HG03460 (cell line): ENCODE data around the gene ABCA12.
"Not testable (repeated sequence)": the region's sequence is repeated elsewhere in the genome, so short reads cannot be mapped to it uniquely, and the experiment has no call there.

ENCODE experiments used
- ATAC-seq: cut with Tn5 transposase; IDR thresholded peaks from one replicate; pipeline ENCODE4 v1.9.1; 2021; ENCODE audit not compliant: unreplicated experiment

Gene ABCA12

GRCh38 chr2:215138479-215138878 lies at the start of gene ABCA12:
Gene ABCA12, minus strand, starts transcription at chr2:215138626. Its CDS starts 418 bp downstream, at chr2:215138208.
- ATAC-seq = no peak

- no peak for ATAC-seq
These were observed 49.7 kb upstream of the ABCA12 start for GRCh38 chr2:215188078-215188477.

GRCh38 chr2:215186021-215186420 lies 47.6 kb upstream of the ABCA12 start:
- no peak for ATAC-seq

GRCh38 chr2:215178121-215178520 lies 39.7 kb upstream of the ABCA12 start:
- ATAC-seq = no peak

- ATAC-seq = no peak
These were observed 33.4 kb upstream of the ABCA12 start for GRCh38 chr2:215171796-215172195.

- no peak for ATAC-seq
These were observed 32.7 kb upstream of the ABCA12 start for GRCh38 chr2:215171151-215171550.

GRCh38 chr2:215166505-215166904 lies 28.1 kb upstream of the ABCA12 start:
- not testable (repeated sequence) for ATAC-seq

GRCh38 chr2:215163319-215163718 lies 24.9 kb upstream of the ABCA12 start:
- not testable (repeated sequence) for ATAC-seq

GRCh38 chr2:215161301-215161829 lies 22.9 kb upstream of the ABCA12 start:
- no peak for ATAC-seq

GRCh38 chr2:215160081-215160480 lies 21.7 kb upstream of the ABCA12 start:
- no peak for ATAC-seq

GRCh38 chr2:215156453-215156852 lies 18.0 kb upstream of the ABCA12 start:
- no peak for ATAC-seq

GRCh38 chr2:215149894-215150293 lies 11.5 kb upstream of the ABCA12 start:
- no peak for ATAC-seq

GRCh38 chr2:215149486-215149885 lies 11.1 kb upstream of the ABCA12 start:
- ATAC-seq = no peak

- ATAC-seq = no peak
These were observed 10.6 kb upstream of the ABCA12 start for GRCh38 chr2:215149060-215149459.

- no peak for ATAC-seq
These were observed 7.2 kb upstream of the ABCA12 start for GRCh38 chr2:215145611-215146010.

- no peak for ATAC-seq
These were observed 5.9 kb upstream of the ABCA12 start for GRCh38 chr2:215144106-215144875.

- no peak for ATAC-seq
These were observed 5.0 kb upstream of the ABCA12 start for GRCh38 chr2:215143458-215143857.

GRCh38 chr2:215141706-215142105 lies 3.3 kb upstream of the ABCA12 start:
- ATAC-seq = no peak

GRCh38 chr2:215140166-215140707 lies 1.8 kb upstream of the ABCA12 start:
- ATAC-seq = no peak

GRCh38 chr2:215137741-215138340 lies 585 bp downstream of the ABCA12 start:
- ATAC-seq = peak; percentile 39

GRCh38 chr2:215137329-215137686 lies 1.1 kb downstream of the ABCA12 start:
- no peak for ATAC-seq

GRCh38 chr2:215136669-215137328 lies 1.6 kb downstream of the ABCA12 start:
- peak; percentile 53 for ATAC-seq
